Measurements from ENCODE around the gene RBFOX2.
"Not testable (repeated sequence)": the region's sequence is repeated elsewhere in the genome, so short reads cannot be mapped to it uniquely, and the experiment has no call there.

Gene RBFOX2

DNA sequence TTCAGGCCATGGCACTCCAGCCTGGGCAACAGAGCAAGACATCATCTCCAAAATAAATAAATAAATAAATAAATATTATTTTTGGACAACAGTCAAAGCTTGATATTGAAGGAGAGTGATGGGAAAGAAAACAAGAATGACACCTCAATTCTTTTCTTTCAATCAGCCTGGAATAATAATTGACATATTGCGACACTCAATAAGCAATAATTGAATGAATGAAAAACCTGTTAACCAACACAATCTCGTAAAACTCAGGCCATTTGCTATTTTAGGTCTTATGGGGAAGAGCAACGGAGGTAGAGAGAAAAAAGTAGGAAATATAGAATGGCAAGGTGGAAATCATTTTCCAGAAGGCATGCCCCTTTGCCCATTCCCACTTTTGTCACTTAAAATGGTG is 10.5 kb upstream of the RBFOX2 start:
- no peak for DNase-seq

DNA sequence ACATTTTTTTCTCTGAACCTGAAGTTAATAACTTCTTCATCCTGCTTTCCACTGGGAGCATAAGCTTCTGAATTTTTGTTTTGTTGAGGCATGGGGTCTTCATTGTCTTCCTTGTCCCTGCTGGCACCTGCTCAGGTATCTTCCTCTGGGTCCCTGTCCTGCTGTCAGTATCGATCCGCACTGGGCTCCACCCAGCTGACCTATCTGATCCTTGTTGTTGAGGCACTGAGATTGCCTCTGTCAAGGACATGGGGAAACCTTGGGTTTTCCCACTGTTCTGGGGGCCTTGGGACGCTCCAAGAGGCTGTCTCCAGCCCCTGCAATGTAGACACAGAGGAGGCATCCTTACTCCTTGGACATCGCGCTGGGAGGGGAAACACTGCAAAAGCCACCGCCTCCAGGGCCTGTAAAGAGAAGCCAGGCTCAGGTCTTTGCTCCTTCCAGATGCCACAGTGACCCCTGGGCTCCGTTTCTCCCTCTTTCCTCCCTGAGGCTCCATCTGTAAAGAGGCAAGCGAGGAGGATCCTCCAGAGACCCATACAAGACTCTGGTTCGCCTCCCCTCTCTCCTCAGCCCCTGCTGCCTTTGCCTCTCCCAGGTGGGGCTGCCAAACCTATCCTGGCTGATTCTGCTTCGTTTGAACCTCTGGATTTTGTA is 8.6 kb upstream of the RBFOX2 start:
- DNase-seq: no peak

DNA sequence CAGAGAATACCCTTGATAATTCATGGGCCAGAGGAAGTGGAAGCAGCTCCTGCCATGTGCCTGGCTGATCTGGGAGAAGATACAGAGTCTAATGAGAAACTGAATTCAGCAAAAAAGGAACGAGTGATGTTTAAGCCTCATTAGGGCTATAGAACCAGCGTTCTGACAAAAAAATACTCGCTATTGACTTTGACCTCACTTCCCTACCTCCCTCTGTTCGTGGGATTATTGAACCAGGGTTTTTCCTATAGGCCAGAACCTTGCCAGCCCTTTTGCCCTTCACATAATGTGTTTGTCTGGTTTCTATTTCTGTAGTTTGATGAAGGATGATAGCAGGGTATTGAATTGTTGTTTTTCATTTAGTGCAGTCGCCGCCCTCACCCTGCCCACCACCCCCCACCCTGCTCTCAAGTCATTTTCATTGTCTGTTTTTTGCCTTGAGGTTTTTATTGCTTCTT is 7.6 kb upstream of the RBFOX2 start:
- DNase-seq: no peak

DNA sequence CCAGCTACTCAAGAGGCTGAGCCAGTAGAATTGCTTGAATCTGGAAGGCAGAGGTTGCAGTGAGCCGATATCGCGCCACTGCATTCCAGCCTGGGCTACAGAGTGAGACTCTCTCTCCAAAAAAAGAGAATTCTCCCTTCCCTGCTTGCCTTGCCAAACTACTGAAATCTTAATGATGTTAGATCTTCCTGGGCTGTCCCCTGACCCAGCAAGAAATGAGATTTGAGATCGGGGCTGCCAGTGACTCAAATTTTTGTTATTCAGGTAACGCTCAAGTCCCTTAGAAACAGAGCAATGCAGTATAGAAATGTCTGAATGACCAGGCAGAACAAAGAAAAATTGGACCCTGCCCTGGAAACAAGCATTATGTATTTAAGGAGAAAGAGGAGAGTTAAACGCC is 4.0 kb upstream of the RBFOX2 start:
- no peak for DNase-seq

DNA sequence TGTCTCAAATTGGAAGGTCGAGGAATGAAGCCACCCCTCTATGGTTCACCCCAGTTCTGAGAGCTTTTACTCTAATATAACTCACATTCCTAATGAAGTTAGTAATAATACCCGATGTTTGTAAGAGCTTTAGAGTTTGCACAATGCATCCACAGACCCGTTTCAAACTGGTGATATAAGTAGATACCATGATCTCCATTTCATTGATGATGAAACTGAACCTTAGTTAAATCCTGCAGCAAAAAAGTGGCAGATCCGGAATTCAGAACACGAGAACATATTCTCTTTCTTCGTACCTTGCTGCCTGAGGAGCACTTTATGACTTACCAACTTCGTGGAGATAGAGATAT is 757 bp upstream of the RBFOX2 start:
- no peak for DNase-seq

DNA sequence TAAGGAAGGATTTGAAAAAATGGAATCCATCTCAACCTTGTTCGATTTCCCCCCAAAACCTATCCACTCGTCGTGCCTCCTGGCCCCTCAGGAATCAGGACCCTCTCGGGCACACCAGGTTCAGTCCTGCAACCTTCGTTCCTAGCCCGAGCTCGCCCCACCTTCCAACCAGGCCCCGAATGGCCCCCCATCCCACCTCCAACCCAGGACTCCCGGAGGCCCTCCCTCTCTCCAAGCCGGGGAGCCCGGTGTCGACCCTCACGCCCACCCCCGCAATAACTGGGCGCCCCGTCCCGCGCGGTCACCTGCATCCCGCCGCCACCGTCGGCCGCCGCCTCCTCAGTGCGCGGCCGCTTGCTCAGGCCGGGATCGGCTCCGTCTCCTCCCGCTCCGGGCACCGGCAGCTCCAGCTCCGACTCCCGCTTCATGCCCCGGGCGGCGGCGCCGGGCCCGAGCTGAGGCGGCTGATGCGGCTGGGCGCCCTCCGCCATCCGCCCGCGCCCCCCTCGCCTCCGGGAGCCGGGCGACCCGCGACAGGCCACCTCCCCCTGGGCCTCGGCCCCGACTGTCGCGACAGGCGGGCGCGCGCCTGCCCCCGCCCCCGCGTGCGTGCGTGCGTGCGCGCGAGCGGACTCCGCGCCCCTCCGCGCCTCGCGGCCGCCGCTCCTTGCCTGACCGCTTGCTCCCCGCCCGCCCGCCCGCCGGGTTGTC is 534 bp downstream of the RBFOX2 start:
- peak; percentile 8 for DNase-seq

DNA sequence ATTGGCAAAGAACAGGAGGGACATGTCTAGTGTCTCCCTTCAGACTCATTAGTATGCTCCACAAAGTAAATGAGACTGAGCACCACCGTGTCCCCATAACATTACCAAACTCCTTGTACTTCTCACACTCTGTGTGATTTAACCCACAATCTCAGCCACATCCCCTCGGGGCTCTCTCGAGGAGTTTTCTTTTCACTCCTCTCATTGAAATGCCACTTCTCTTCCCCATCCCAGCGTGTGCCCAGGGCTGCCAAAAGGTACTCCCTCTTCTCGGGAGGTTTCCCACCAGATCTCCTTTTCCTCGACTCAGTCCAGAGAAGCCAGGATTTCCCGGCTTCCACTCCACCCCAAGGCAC is 1.1 kb downstream of the RBFOX2 start:
- DNase-seq: no peak

DNA sequence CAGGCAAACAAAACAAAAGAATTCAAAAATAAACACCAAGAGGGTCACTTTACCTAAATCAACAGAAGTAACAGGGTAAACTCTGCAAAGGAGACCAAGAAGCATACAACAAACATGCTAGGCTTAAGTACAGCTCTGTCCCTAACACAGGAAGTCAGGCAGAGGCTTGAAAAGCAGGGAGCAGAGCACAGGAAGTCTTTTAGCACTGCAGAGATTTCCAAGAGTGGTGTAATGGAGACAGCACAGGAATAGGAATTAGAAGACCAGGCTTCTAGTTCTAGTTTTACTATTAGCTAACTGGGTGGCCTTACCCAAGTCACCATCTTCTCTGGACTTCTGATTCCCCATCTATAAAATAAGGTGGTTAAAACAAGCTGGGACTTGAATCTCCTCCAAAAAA is 1.9 kb downstream of the RBFOX2 start:
- no peak for DNase-seq

DNA sequence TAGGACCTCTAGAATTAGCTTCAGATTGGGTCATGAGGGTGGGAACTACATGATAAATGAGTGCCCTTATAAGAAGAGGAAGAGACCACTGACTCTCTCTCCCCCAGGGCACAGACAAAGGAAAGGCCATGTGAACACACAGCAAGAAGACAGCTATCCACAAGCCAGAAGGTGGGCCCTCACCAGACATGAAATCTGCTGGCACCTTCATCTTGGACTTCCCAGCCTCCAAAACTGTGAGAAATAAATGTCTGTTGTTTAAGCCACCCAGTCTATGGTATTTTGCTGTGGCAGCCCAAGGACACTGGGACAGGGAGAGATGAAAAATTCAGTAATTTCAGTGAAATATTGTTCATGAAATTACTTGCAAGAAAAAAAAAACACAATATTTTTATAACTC is 5.9 kb downstream of the RBFOX2 start:
- DNase-seq: no peak

DNA sequence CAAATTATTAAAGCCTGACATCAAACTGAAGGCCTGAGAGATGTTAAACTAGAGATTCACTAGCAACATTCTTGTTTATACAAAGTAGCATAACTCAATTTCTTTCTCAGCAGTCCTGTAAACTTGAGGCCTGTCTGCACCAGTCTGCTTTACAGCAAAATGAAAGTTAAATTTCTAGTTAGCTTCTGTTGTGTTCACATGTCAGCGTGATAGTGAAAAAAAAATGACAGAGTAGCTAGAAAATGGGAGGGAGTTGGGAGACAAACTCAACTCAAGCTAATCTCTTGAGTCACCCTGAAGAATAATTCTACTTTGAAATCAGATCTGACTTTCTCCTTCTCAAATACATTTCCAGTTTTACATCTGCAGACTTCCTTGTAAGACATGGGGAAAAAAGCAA is 6.5 kb downstream of the RBFOX2 start:
- no peak for DNase-seq

DNA sequence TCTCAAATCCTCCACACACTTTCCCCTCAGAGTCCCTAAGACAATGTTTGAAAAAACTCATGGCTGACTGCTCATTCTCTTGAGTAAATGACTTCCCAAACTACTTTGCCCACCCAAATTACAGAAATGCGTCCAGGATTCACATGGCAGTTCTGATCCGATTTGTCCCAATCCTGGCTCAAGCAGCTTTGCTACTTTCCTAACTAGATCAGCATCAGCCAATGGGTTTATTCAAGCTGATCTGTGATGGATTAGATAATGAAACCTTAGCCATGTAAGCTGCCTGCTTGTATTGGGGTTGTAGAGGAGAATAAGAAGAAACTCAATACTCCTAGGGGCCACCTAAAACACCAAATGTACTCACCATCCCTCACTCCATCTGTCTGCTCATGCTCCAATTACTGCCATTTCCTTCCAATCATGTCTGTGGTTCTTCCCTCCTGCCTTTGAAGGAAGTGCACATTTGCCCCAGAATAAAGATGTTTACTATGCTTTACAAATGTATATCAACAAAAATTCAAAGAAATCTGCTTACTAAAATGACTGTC is 6.9 kb downstream of the RBFOX2 start:
- DNase-seq: no peak

DNA sequence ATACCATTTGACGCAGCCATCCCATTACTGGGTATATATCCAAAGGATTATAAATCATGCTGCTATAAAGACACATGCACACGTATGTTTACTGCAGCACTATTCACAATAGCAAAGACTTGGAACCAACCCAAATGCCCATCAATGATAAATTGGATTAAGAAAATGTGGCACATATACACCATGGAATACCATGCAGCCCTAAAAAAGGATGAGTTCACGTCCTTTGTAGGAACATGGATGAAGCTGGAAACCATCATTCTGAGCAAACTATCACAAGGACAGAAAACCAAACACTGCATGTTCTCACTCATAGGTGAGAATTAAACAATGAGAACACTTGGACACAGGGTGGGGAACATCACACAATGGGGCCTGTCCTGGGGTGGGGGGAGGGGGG is 7.8 kb downstream of the RBFOX2 start:
- not testable (repeated sequence) for DNase-seq

DNA sequence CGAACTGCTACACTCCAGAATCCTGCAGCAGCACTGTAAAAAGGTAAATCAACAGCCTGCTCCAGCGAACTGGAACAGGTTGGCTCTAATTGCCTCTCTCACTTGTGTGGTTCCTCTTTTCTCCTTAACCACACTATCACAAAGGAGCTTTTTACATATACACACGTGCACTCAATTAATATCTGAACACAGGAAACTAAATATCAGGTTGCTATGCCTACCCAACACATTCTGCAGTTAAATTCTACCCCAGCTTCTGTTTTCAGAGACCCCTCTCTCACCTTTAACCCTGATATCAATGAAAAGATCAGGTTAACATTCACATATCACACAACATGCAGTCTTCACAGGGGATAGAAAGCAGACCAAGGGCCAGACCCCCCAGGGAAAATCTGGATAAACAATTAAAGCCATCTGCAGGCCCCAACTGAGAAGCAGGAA is 11.0 kb downstream of the RBFOX2 start:
- no peak for DNase-seq

DNA sequence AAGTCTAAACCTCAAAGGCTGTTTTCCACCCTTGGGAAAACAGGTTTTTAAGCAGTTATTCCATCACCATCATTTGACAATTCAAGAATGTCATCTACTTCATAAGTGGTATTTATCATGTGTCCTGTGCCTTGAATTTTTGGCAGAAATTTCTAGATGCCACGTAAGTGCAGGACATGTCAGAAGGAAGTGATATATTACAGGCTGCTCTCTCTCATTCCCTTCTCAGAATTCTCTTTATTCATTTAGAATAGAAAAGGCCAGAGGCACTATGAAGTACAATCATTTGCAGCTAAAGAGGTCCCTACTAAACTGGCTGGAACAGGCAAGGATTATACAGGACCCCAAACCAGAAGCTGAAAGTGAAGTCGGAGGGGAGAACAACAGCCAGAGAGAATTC is 11.9 kb downstream of the RBFOX2 start:
- DNase-seq: no peak

DNA sequence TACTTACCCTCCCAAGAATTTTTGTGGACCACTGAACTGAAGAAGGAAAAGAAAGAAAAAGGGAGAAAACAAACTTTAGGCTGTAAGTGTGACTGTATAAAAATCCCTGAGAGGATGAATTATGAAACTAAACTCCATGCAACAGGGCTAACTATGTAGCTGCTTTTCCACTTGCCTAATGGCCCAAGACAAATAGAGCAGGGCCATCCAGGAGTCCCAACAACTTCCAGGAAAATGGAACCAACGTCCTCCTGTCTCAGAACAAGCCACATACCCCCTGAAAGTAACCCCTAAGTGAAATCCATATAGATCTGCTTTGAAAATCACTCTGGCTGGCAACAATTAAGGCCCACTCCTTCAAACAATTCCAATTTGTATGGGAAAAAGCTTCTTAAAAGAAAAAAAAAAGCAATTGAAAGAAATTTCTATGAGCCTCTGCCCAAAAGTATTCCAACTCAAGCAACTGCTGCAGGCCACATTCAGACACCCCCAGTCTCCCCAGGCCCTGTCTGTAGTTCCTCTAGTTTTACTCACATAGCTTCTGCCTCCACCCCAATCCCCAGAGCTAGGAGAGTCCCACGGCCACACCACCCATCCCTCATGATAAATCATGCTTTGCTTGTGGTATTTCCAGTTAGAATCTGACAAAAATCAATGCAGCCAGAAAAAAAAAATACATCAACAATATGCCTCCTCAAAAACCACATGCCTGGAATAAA is 12.7 kb downstream of the RBFOX2 start:
- DNase-seq: no peak

DNA sequence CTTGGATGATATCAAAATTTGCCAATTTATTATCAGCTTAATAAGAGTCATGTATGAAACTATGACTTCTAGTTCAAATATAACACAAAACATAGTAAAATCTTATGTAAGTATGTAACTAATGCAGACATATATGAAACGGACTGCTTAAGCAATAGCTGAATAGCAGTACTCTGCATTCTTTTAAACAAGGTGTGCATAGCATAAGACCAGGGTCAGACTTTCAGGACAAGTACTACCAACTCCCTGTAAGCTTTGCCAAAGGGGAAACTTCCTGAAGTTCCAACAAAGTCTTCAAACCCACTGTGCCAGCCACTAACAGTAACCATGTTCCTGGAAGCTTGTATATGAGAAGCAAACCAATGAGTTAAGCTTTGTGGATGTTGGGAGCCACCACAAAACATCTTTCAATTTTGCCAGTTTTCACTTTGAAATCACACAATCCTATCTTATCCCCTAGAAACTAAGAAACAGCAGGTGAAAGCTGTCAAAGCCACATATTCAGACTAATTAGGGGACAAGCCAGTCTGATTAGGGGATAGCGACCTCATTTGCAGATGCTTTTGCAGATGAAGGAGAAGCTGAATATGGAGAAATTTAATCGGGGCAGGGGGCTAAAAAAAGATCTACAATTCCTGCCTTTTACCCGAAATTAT is 13.3 kb downstream of the RBFOX2 start:
- no peak for DNase-seq

DNA sequence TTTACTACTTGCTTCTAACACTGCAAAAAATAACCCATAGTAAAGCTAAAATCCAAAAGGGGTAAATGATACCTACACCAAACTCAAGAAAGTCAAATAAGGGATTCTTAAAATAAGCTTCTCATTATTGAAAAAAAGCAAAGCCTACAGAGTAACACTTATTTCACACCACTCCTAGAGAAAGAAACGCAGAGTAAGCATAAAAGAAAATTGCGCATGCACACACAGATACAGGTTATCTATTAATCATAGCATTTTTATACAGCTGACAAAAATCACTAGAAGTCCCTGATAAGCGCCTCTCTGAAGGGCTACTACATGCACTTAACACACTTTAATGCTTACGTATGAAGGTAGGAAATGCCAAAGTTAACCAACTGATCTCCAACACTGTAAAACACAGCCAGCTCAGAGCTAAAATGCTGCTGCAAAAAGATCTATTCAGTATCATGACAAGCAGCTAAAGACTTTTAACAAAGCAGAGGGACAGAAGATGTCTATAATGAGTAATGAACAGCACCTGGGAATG is 14.0 kb downstream of the RBFOX2 start:
- DNase-seq: no peak

DNA sequence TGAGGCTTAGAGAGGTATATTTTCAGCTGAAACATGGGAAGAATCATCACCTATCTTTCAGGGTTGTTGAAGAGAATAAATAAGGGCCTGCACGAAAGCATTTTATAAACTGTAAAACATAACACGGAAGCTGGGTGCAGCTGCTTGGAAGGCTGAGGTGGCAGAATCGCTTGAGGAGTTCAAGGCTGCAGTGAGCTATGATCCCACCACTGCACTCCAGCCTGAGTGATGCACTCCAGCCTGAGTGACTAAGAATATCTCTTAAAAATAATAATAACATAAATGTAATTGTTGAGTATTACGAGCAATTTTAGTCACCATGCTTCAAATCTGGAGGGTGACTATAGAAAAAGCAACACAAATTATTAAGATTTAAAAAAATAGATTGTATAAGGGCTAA is 16.3 kb downstream of the RBFOX2 start:
- DNase-seq: no peak

DNA sequence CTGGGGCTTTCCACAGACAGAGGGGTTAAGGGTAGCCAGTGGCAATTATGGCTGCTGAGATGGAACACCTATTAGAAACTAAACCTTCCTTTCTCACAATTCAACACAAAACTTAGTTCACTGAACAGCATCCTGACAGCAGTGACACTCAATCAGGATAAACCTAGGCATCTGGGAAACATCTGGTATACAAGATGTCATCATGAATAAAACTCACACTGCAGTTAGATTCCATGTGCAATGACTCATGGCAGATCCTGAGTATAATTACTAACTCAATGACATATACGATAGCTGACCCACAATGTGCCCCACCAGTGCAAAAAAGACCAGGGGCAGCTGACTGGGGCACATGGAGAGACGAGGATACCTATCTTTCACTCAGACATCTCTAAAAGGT is 17.7 kb downstream of the RBFOX2 start:
- no peak for DNase-seq

DNA sequence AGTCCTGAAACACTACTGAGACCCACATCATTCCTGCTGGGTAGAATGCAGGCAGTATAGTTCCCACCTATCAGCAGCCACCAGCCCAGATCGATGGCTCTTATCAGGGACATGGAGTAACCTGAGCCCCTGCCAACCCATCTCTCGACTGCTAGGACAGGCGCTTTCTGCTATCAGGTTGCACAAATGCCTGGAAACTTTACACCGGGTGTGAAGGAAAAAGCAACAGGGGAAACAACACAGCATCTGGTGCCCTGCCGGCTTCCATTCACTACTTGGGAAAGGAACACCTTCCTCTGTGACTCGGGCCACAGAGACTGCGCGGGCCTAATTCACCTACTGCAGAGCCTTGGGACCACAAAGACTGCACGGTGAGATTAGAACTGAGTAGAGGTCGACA is 18.5 kb downstream of the RBFOX2 start:
- DNase-seq: no peak

DNA sequence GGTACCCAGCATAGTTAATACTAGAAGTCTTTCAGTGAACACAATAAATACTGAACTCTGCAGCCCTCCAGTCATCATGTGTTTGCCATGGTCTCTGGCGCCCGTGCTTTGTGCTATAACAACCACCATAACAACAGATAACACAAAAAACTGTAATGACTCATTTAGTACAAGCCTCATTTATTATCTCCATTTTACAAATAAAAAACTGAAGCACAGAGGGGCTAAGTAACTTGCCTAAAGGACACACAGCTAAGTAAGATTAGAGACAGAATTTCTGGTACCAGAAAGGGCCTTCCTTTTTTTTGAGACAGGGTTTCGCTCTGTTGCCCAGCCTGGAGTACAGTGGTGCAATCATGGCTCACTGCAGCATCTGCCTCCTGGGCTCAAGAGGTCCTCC is 19.5 kb downstream of the RBFOX2 start:
- no peak for DNase-seq

DNA sequence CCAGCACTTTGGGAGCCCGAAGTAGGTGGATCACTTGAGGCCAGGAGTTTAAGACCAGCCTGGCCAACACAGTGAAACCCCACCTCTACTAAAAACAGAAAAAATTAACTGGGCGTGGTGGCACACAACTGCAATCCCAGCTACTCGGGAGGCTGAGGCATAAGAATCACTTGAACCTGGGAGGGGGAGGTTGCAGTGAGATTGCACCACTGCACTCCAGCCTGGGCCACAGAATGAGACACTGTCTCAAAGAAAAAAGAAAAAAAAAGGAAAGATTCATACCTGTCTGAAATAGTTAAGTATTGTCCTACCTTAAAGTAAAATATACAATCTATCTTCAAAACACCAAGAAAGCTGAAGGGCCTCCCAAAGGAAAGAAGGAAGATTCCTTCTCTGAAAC is 20.1 kb downstream of the RBFOX2 start:
- no peak for DNase-seq

DNA sequence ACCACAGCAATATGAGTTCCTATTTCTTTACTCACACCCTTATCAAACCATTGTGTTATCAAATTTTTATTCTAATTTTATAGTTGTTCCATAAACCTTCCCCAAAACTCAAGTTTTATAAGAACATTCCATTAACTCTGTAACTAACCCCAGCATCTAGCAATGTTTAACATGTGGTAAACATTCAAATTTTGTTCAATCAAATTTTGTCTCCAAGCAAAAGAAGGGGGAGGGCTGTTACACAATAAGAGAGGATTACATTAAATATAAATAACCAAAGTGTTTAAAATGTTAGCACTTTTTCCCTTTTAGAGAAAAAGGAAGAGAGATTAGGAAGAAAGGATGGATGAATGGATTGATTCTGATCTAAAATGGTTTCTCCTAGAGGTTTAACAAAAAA is 20.5 kb downstream of the RBFOX2 start:
- DNase-seq: no peak
